Central memory CD8-positive, alpha-beta T cell (primary cell): ENCODE data around the gene MYO3B.
"Not testable (repeated sequence)": the region's sequence is repeated elsewhere in the genome, so short reads cannot be mapped to it uniquely, and the experiment has no call there.

Experiments used
- ATAC-seq: fragments of 150-1000 bp; cut with Tn5 transposase; replicated peaks from 2 replicates; pipeline ENCODE4 v1.10.0; 2022; ENCODE audit warnings: mild to moderate bottlenecking, moderate FRiP score, moderate number of reproducible peaks; ENCODE audit not compliant: poor library complexity, severe bottlenecking; ENCODE audit errors: extremely low read depth
- DNase-seq, 2 donors: peaks; one replicate each; pipeline ENCODE4 v3.0.0; 2021; ENCODE audit warnings: low spot score in 2 of 2
- H3K27ac Mint-ChIP-seq: one replicate; pipeline ENCODE4 v1.8.0; 2022; ENCODE audit warnings: low read depth, mild to moderate bottlenecking, moderate library complexity, mixed read lengths
- H3K27me3 Mint-ChIP-seq: one replicate; pipeline ENCODE4 v1.8.0; 2022; ENCODE audit warnings: mixed read lengths
- H3K36me3 Mint-ChIP-seq: one replicate; pipeline ENCODE4 v1.8.0; 2022; ENCODE audit warnings: mild to moderate bottlenecking, moderate library complexity, mixed read lengths; ENCODE audit not compliant: insufficient read depth
- H3K4me1 Mint-ChIP-seq: one replicate; pipeline ENCODE4 v1.8.0; 2022; ENCODE audit warnings: mixed read lengths
- H3K4me3 Mint-ChIP-seq: one replicate; pipeline ENCODE4 v1.8.0; 2022; ENCODE audit warnings: mild to moderate bottlenecking, moderate library complexity, mixed read lengths
- H3K9me3 Mint-ChIP-seq: one replicate; pipeline ENCODE4 v1.8.0; 2022; ENCODE audit warnings: mixed read lengths

MYO3B gene

DNA sequence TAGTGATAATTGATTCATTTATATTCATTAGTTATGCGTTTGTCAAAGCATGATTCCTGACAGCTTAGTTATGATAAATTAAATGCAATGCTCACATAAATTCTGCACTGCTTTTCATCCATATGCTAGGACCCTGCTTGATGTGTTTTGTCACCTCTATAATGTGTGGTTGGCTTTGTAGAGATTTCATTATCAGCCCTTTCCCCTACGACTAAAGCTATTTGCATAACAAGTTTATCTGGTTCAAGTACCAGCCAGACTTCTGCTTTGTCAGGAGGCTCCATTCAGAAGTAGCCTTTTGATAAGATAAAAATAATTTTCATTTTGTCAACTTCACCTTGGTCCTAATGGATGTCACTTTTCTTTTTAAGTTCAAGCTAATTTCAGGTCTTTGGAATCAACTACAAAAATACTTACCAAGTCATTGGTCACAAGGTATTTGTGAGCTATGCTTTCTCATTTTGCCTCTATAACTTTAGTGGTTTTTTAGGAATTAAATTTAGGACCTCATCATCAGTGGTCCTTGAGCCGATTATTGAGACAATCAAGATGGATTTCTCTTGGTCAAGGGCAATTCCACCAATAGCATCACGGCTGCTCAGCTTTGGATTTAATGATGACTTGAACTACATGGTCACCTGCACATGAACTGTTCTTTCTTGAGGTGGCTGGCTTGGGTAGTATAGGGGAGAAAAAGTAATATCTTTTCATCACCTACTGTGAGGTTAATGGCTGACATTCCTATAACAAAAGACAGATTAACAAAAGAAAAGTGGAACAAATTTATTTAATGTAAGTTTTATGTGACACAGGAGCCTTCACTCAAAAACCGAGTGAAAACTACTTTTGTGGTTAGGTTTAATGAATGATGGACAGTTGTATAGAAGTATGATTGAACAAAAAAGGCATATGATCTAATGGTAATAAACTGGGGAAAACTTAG is 162.1 kb downstream of the MYO3B start:
- no peaks in the 10 kb centered on the region for H3K4me1 Mint-ChIP-seq
- H3K27me3 Mint-ChIP-seq, result peaks cover under 1% of the 10 kb centered on the region
- no peak for ATAC-seq
- no peak overlapping the region for H3K27ac Mint-ChIP-seq
- H3K36me3 Mint-ChIP-seq, result no peaks in the 10 kb centered on the region
- H3K9me3 Mint-ChIP-seq, result no peaks in the 10 kb centered on the region
- no peak for DNase-seq
- H3K4me3 Mint-ChIP-seq, result no peak overlapping the region

DNA sequence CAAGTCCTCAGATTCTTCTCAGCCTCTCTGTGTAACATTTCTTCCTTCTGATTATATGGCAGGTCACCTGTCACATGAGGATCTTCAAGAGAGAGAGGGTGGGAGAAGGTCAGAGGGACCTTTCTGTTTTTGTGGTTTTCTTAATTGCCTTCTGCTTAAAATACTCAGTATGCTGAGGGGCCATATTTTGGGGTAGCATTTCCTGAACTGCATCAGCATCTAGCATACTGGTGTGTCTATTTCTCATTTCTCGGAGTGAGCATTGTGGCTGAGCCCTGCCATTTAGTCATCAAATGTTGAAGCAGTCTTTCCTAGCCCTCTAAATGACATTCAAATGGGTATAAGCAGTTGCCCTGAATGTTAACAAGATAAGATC is 162.7 kb downstream of the MYO3B start:
- H3K36me3 Mint-ChIP-seq, result no peaks in the 10 kb centered on the region
- H3K27ac Mint-ChIP-seq, result no peak overlapping the region
- DNase-seq (no peak), ATAC-seq (no peak)
- no peaks in the 10 kb centered on the region for H3K4me1 Mint-ChIP-seq
- H3K27me3 Mint-ChIP-seq, result no peaks in the 10 kb centered on the region
- H3K4me3 Mint-ChIP-seq, result no peak overlapping the region
- H3K9me3 Mint-ChIP-seq, result no peaks in the 10 kb centered on the region

DNA sequence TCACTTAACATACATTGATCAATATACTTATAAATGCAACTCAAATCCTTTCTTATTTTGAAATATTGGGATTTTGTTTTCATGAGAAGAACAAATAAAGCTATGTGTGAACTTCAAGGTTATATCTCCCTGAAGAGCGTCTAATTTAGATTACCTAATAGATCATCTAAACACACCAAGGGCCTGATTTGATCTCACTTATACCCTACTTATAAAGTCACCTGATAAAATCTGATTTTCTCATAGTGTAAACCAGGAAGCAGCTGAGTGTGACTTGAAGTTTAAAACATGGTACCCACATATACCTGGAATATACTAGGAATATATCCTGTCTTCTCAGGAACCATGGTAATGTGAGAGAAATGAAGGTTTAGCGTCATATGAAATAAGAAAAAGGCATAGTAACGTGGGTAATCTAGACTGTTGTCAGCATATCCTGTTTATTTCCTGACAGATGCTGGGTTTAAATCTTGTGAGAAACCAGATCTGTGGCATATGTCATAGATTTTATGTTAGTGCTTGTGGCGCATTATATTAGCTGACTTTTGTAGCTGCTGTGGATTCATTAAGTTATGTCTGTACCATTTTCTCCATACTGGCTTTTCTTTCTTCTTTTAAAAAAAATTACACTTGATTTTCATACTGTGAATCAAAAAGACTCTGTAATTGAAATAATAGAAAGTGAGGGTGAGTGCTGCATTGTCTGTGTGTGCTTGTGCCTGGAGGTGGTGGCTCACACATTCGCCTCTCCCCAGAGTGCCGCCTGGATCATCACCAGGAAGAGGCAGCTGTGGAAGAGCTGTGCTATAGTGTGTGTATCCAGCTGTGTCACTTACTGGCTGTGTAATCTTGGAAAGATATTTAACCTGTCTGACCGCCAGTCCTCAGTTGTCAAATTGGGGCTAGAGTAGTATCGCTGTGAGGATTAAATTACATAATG is 164.0 kb downstream of the MYO3B start:
- DNase-seq, result no peak
- Mint-ChIP-seq H3K4me3 (no peak overlapping the region), H3K27ac (no peak overlapping the region), H3K4me1 (no peaks in the 10 kb centered on the region), H3K36me3 (no peaks in the 10 kb centered on the region), H3K9me3 (no peaks in the 10 kb centered on the region), H3K27me3 (no peaks in the 10 kb centered on the region)
- no peak for ATAC-seq

DNA sequence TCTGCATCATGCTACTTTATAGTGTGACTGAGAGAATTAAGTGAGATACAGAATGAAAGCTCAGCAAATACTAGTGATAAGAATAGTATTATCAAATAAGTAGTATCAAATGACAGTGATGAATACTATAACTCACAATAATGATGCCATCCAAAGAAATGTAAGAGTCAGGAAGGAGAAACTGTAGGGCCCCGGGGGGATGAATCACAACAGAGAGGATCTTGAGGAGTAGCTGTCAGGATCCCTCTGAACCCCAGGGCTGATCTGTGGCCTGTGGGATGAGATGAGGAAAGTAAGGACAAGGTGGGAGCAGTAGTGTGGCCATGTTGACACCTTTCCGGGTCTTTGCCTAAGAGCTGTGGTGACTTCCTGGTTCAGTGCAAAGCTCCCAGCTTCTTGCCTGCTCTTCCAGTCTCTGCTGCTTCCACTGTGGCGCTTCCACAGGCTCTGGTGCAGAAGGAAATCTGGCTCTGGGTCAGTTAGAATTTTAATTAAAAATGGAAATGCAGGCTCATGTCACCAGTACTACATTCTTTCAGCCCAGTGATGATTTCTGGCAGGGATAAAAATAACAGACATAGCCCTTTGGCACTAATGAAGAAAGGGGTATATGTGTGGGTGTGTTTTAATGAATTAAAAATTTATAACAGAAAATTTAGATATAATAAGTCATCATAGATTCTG is 166.9 kb downstream of the MYO3B start:
- H3K4me3 Mint-ChIP-seq, result no peak overlapping the region
- no peak overlapping the region for H3K27ac Mint-ChIP-seq
- no peaks in the 10 kb centered on the region for H3K9me3 Mint-ChIP-seq
- H3K27me3 Mint-ChIP-seq, result peaks cover 10% of the 10 kb centered on the region
- no peak for DNase-seq
- no peak for ATAC-seq
- no peaks in the 10 kb centered on the region for H3K36me3 Mint-ChIP-seq
- no peaks in the 10 kb centered on the region for H3K4me1 Mint-ChIP-seq

DNA sequence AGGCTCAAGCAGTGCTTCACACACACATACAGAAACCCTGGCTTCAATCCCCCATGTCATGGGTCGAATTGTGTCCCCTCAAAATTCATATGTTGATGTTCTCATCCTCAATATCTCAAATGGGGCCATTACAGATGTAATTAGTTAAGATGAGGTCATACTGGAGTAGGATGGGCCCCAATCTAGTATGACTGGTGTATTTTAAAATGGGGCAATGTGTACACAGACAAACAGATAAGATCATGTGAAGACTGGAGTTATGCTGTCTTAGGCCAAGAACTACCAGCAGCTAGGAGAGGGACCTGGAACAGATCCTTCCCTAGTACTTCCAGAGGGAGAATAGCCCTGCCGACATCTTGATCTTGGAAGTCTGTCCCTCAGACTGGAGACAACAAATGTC is 167.7 kb downstream of the MYO3B start:
- H3K36me3 Mint-ChIP-seq, result peaks cover 2% of the 10 kb centered on the region
- no peaks in the 10 kb centered on the region for H3K4me1 Mint-ChIP-seq
- no peak overlapping the region for H3K27ac Mint-ChIP-seq
- DNase-seq, result no peak
- no peak overlapping the region for H3K4me3 Mint-ChIP-seq
- H3K27me3 Mint-ChIP-seq, result peaks cover 18% of the 10 kb centered on the region
- ATAC-seq, result no peak
- H3K9me3 Mint-ChIP-seq, result no peaks in the 10 kb centered on the region

DNA sequence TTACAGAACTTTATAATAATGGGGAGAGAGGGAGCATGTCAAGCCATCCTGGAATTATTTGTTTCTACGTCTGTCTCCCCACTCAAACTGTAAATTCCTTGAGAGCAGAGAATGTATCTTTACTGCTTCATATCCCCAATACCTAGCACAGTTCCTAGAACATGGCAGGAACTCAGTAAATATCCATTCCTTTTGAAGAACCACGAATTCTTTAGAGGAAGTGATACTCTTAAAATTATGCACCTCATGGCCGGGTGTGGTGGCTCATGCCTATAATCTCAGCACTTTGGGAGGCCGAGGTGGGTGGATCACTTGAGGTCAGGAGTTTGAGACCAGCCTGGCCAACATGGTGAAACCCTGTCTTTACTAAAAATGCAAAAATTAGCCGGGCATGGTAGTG is 171.3 kb downstream of the MYO3B start:
- ATAC-seq, H3K4me1 Mint-ChIP-seq, H3K4me3 Mint-ChIP-seq, DNase-seq, H3K36me3 Mint-ChIP-seq, H3K9me3 Mint-ChIP-seq, H3K27ac Mint-ChIP-seq: not testable (repeated sequence)
- peaks cover 31% of the 10 kb centered on the region for H3K27me3 Mint-ChIP-seq

DNA sequence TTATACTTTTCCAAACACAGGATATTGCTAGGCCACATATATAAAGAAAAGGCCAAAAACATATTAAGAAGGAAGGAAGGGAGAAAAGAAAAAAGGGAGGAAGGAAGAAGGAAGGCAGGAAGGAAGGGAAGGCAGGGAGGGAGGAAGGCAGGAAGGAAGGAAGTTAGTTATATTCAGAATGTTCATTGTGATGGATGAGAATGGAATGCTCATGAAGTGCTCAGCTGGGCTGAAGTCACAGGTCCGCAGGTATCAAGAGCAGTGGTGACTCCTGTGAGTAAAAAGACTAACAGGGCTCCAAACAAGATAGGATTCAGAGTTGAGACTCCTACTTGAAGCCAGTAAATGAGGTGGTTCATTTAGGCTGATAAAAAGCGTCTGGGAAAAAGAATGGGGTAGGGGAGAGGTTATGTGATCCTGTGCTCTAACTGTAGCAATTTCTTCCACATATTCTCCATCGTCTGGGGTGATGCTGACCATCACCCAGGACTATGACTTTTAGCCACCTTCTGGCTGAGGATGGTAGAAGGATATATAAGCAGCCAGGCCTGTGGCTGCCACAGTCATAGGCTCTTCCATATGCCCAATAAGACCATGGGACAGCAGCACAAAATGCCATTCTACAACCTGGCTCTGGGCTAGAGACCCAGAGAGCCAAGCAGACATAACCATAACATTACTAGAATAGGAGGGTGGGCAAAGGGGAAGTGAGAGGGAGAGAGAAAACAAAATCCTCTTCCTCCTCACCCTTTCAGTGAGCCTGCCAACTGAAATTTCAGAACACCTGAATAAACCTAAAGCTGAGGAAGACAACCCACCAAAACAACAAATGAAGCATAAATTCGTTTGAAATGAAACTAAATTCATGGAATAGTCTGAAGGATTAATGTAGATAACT is 173.2 kb downstream of the MYO3B start:
- no peaks in the 10 kb centered on the region for H3K9me3 Mint-ChIP-seq
- no peak for ATAC-seq

DNA sequence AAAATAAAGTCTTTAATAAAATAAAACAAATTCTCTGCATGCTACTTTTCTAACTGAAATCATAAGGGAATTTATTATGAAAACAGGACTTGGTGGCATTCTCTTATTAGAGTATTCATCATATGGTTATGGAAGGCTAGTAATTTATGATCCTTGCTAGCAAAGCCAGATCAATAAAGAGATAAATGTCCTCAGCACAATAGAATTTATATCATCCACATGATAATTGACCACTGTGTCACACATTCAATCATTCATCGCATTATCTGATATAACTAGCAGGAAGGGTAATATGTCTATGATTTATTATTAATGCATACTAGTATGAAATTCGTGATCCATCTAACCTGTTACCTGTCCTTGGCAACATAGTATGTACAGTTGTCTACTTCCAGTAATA is 175.8 kb downstream of the MYO3B start:
- Mint-ChIP-seq H3K9me3 (no peaks in the 10 kb centered on the region), H3K4me1 (peaks cover 6% of the 10 kb centered on the region), H3K27me3 (peaks cover 31% of the 10 kb centered on the region), H3K36me3 (peaks cover 2% of the 10 kb centered on the region), H3K4me3 (no peak overlapping the region), H3K27ac (no peak overlapping the region)
- DNase-seq (no peak), ATAC-seq (no peak)

More for the DNA sequence above, 173.2 kb downstream of the MYO3B start:
- Mint-ChIP-seq H3K4me3 (no peak overlapping the region), H3K36me3 (peaks cover 2% of the 10 kb centered on the region), H3K27ac (no peak overlapping the region), H3K4me1 (peaks cover 6% of the 10 kb centered on the region), H3K27me3 (peaks cover 31% of the 10 kb centered on the region)
- no peak for DNase-seq

DNA sequence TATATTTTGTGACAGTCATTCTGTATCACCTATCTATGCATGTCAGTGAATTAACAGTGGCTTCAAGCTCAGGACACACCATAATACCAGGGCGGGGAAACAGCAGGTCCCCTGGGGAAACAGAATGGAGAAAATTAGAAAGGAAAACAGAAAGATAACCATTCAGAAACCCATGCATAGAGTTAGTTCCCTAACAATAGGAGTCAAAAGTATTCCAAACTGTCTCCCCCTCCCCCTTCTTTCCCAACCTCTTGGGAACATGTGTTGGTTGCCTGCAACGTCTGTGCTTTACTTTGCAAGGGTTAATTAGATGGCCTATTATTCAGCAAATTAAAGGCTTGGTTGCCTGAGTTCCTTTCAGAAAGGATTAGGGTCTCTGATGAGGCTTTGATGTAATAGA is 176.4 kb downstream of the MYO3B start:
- H3K27ac Mint-ChIP-seq, result no peak overlapping the region
- no peaks in the 10 kb centered on the region for H3K9me3 Mint-ChIP-seq
- H3K36me3 Mint-ChIP-seq, result peaks cover 2% of the 10 kb centered on the region
- peaks cover 25% of the 10 kb centered on the region for H3K27me3 Mint-ChIP-seq
- ATAC-seq (no peak), DNase-seq (no peak)
- H3K4me1 Mint-ChIP-seq, result peaks cover 6% of the 10 kb centered on the region
- no peak overlapping the region for H3K4me3 Mint-ChIP-seq

DNA sequence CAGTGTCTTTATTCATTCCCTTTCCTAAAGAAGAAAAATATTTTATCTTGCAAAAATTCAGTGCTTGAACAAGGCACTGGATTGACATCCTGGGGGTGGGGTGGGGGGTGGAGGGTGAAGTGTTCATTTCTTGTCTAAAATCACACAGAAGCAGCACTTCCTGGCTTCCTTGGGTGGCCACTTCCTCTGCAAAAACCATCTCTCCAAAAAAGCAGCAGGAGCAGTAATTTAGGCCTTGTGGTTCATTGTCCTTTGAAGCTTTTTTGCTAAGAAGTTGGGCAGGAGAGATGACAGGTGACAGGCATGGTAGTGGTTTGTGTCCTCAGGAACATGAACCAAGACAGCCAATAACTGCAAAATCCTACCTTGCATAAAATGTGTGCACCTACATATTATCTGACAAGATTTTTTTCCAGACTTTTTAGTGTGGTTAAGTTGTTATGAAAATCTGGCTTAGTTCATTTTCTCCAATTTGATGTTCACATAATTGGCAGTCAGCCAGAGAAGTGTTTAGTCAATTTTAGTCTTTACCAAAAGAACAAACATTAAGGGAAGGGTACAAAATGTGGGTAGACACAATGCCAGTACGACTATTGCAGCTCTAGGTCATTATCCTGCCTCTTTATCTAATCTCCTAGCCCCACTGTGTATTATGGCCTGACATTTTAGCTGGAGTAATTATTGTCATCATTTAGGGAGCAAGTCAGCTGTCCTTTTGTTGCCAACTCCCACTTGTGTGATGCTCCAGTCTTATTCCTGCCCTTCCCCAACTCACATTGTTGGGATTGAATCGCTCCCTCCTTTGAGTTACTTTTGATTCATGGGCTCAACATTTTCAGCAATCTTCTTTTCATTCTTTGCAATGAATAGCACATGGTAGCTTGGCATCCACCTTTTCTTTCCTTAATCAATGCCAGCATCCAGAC is 177.2 kb downstream of the MYO3B start:
- Mint-ChIP-seq H3K36me3 (peaks cover 2% of the 10 kb centered on the region), H3K4me1 (peaks cover 6% of the 10 kb centered on the region), H3K9me3 (no peaks in the 10 kb centered on the region), H3K27me3 (peaks cover 18% of the 10 kb centered on the region), H3K4me3 (no peak overlapping the region), H3K27ac (no peak overlapping the region)
- DNase-seq (no peak), ATAC-seq (no peak)

DNA sequence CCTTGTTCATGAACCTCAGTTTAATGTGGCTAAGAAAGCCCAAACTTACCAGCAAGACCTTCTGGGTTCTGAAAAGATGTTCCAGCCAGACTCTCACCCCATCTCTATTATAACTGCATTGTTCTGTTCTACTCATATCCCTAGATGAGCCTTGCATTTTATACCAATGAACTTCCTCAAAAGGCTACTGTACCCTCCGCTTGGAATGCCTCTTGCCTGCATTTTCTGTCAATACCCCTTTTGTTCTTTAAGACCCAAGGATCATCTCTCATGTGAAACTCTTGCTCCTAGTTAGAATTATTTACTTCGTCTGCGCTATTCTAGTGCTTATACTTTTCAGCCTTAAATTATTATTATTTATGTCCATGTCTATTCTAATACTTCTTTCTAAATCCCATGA is 181.5 kb downstream of the MYO3B start:
- Mint-ChIP-seq H3K4me3 (no peak overlapping the region), H3K27ac (no peak overlapping the region), H3K9me3 (no peaks in the 10 kb centered on the region)

More for the DNA sequence above, 181.5 kb downstream of the MYO3B start:
- peaks cover 1% of the 10 kb centered on the region for H3K36me3 Mint-ChIP-seq
- H3K27me3 Mint-ChIP-seq, result no peaks in the 10 kb centered on the region
- H3K4me1 Mint-ChIP-seq, result peaks cover under 1% of the 10 kb centered on the region
- DNase-seq (no peak), ATAC-seq (no peak)
